Tibial nerve (tissue), 3 donors: ENCODE data around the gene CFAP251.

Experiments used
- CTCF ChIP-seq, 5 experiments: fragments of 200-600 bp in 3 of 5; fragments of 450-650 bp in 2 of 5; sonication (generic) in 3 of 5; IDR thresholded peaks; one replicate each; pipeline ENCODE4 v1.5.1; 2016 to 2019; ENCODE audit warnings: antibody characterized with exemption in 5 of 5, mild to moderate bottlenecking in 3 of 5, moderate library complexity in 2 of 5
- POLR2A ChIP-seq, 2 donors: fragments of 450-650 bp; IDR thresholded peaks; one replicate each; pipeline ENCODE4 v1.6.1; 2017; ENCODE audit warnings: antibody characterized with exemption in 2 of 2, mild to moderate bottlenecking in 2 of 2, moderate library complexity in 2 of 2

- TF ChIP-seq CTCF (IDR thresholded peaks at IDR 0.05) (no peak), POLR2A (IDR thresholded peaks at IDR 0.05) (no peak)
These were observed 104.3 kb downstream of the CFAP251 start for GRCh38 chr12:122022393-122023338.
